ENCODE results near the gene ZBP1.

Gene ZBP1

DNA sequence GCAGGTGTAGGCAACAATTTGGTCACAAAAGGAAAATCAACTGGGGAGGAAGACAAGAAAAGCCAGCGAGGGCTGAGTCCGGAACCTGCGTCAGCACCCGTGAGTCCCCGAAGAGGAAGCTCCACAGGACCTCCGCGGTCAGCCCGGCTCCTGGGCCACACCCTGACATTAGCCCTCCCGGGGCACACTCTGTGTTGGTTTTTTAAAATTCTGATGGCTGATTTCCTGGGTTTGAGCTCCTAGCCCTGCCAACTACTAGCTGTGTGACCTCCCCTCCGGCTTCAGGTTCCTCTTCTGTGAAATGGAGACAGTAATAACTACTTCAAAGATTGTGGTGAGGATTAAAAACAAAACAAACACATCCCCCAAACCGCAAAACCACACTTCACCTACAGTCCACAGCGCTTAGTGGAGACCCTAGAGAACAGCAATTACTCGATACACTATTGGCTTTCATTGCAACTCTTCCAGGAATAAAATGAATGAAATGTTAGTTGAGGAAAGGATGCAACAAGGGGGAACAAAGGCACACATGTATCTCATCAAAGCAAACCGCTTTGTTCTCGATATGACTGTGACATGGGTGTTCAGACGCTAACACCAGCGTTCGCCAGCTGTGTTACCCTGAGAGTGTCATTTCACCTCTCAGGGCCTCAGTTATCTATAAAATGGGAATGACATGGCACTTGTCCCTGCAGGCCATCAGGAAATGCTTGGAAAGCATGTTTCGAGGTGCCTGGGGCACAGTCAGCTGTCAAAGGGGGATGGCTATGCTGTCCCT lies 985 bp downstream of the ZBP1 start:
- no peak for TF ChIP-seq RAD21 (IDR thresholded peaks at IDR 0.05; ENCODE audit: low read depth)
- TF ChIP-seq, protein P1, sequence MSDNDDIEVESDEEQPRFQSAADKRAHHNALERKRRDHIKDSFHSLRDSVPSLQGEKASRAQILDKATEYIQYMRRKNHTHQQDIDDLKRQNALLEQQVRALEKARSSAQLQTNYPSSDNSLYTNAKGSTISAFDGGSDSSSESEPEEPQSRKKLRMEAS (IDR thresholded peaks at IDR 0.05), result no peak
- no peak for TF ChIP-seq TCF12 (IDR thresholded peaks at IDR 0.05; ENCODE audit: low read depth)

DNA sequence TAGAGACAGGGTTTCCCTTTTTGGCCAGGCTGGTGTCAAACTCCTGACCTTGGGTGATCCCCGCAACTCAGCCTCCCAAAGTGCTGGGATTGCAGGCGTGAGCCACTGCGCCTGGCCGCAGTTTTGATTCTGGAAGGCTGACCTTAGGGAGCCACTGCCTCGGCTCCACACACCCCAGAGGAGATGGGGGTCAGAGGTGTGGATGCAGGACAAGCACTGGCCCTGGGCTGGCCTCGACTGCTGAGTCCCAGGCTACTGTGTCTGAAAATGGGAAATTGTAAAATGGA lies 1.5 kb downstream of the ZBP1 start:
- no peak for TF ChIP-seq TCF12 (IDR thresholded peaks at IDR 0.05; ENCODE audit: low read depth)
- TF ChIP-seq EP300 (IDR thresholded peaks at IDR 0.05; ENCODE audit: borderline replicate concordance), result no peak
- TF ChIP-seq CEBPB (IDR thresholded peaks at IDR 0.05), result no peak
- no peak for TF ChIP-seq FOXM1 (IDR thresholded peaks at IDR 0.05; ENCODE audit: borderline replicate concordance, low read depth)
- TF ChIP-seq TAF1 (IDR thresholded peaks at IDR 0.05; ENCODE audit: low read depth), result no peak
- no peak for TF ChIP-seq YY1 (IDR thresholded peaks at IDR 0.05; ENCODE audit: low read depth)
- TF ChIP-seq, protein P1 (IDR thresholded peaks at IDR 0.05), result no peak
- TF ChIP-seq, protein P2, sequence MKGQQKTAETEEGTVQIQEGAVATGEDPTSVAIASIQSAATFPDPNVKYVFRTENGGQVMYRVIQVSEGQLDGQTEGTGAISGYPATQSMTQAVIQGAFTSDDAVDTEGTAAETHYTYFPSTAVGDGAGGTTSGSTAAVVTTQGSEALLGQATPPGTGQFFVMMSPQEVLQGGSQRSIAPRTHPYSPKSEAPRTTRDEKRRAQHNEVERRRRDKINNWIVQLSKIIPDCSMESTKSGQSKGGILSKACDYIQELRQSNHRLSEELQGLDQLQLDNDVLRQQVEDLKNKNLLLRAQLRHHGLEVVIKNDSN (IDR thresholded peaks at IDR 0.05), result no peak
- TF ChIP-seq, protein P3, sequence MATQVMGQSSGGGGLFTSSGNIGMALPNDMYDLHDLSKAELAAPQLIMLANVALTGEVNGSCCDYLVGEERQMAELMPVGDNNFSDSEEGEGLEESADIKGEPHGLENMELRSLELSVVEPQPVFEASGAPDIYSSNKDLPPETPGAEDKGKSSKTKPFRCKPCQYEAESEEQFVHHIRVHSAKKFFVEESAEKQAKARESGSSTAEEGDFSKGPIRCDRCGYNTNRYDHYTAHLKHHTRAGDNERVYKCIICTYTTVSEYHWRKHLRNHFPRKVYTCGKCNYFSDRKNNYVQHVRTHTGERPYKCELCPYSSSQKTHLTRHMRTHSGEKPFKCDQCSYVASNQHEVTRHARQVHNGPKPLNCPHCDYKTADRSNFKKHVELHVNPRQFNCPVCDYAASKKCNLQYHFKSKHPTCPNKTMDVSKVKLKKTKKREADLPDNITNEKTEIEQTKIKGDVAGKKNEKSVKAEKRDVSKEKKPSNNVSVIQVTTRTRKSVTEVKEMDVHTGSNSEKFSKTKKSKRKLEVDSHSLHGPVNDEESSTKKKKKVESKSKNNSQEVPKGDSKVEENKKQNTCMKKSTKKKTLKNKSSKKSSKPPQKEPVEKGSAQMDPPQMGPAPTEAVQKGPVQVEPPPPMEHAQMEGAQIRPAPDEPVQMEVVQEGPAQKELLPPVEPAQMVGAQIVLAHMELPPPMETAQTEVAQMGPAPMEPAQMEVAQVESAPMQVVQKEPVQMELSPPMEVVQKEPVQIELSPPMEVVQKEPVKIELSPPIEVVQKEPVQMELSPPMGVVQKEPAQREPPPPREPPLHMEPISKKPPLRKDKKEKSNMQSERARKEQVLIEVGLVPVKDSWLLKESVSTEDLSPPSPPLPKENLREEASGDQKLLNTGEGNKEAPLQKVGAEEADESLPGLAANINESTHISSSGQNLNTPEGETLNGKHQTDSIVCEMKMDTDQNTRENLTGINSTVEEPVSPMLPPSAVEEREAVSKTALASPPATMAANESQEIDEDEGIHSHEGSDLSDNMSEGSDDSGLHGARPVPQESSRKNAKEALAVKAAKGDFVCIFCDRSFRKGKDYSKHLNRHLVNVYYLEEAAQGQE (IDR thresholded peaks at IDR 0.05; ENCODE audit: low read depth), result no peak
- TF ChIP-seq ZBTB7A (IDR thresholded peaks at IDR 0.05; ENCODE audit: low read depth), result no peak

GRCh38 chr20:57618091-57618763 lies 2.0 kb downstream of the ZBP1 start:
- TF ChIP-seq, protein P3 (IDR thresholded peaks at IDR 0.05; ENCODE audit: low read depth), result no peak
- TF ChIP-seq, protein P1 (IDR thresholded peaks at IDR 0.05), result no peak
- no peak for TF ChIP-seq YY1 (IDR thresholded peaks at IDR 0.05; ENCODE audit: low read depth)
- TF ChIP-seq EP300 (IDR thresholded peaks at IDR 0.05; ENCODE audit: borderline replicate concordance), result no peak
- no peak for TF ChIP-seq TEAD4 (IDR thresholded peaks at IDR 0.05)
- TF ChIP-seq TAF1 (IDR thresholded peaks at IDR 0.05; ENCODE audit: low read depth), result no peak
- no peak for TF ChIP-seq RAD21 (IDR thresholded peaks at IDR 0.05; ENCODE audit: low read depth)
- TF ChIP-seq, protein P2 (IDR thresholded peaks at IDR 0.05), result no peak
- TF ChIP-seq CREB1 (IDR thresholded peaks at IDR 0.05; ENCODE audit: low read depth), result no peak
- no peak for TF ChIP-seq ZBTB7A (IDR thresholded peaks at IDR 0.05; ENCODE audit: low read depth)
- TF ChIP-seq NFIC (IDR thresholded peaks at IDR 0.05), result no peak
- TF ChIP-seq FOXM1 (IDR thresholded peaks at IDR 0.05; ENCODE audit: borderline replicate concordance, low read depth), result no peak
- no peak for TF ChIP-seq TCF12 (IDR thresholded peaks at IDR 0.05; ENCODE audit: low read depth)
- no peak for TF ChIP-seq EGR1 (IDR thresholded peaks at IDR 0.05)
- TF ChIP-seq CEBPB (IDR thresholded peaks at IDR 0.05), result no peak

GRCh38 chr20:57617079-57617795 lies 3.0 kb downstream of the ZBP1 start:
- TF ChIP-seq YY1 (IDR thresholded peaks at IDR 0.05; ENCODE audit: low read depth) (no peak), TEAD4 (IDR thresholded peaks at IDR 0.05) (no peak), EP300 (IDR thresholded peaks at IDR 0.05; ENCODE audit: borderline replicate concordance) (no peak), NFIC (IDR thresholded peaks at IDR 0.05) (no peak), RAD21 (IDR thresholded peaks at IDR 0.05; ENCODE audit: low read depth) (no peak), EGR1 (IDR thresholded peaks at IDR 0.05) (no peak)
- TF ChIP-seq, protein P3 (IDR thresholded peaks at IDR 0.05; ENCODE audit: low read depth), result no peak
